ENCODE measurements around the gene ESYT3. TPM values are rescaled to one million over a fixed set of nuclear protein-coding genes. Genes with fewer than 3 reads are reported as not detected.
"Not testable (repeated sequence)": the region's sequence is repeated elsewhere in the genome, so short reads cannot be mapped to it uniquely, and the experiment has no call there.

The ESYT3 gene
- total RNA-seq, 2 experiments from 2014 or later, result not detected

- Histone ChIP-seq H4K20me1 (ENCODE audit: insufficient read depth, low read length) (no peaks in the 10 kb centered on the region), H3K27ac (ENCODE audit: low read depth, low read length, poor library complexity, severe bottlenecking) (no peak overlapping the region), H3K4me2 (ENCODE audit: low read length) (no peak overlapping the region), H3K9me2 (ENCODE audit: insufficient read depth, low read length) (no peaks in the 10 kb centered on the region), H3K4me1 (ENCODE audit: insufficient read depth, low read length, poor library complexity, severe bottlenecking) (no peaks in the 10 kb centered on the region), H2AFZ (ENCODE audit: low read length) (no peak overlapping the region), H3K79me2 (ENCODE audit: insufficient read depth, low read depth, low read length) (no peaks in the 10 kb centered on the region), H3K4me3 (ENCODE audit: low read depth, low read length, poor library complexity, severe bottlenecking) (no peak overlapping the region), H3K9me3 (ENCODE audit: low read length) (no peaks in the 10 kb centered on the region), H3K36me3 (ENCODE audit: insufficient read depth, low read length) (no peaks in the 10 kb centered on the region)
- TF ChIP-seq CTCF (conservative IDR thresholded peaks at IDR 0.05; ENCODE audit: low read length) (no peak), EZH2phosphoT487 (IDR thresholded peaks at IDR 0.05; ENCODE audit: borderline replicate concordance, low read depth, low read length) (no peak)
- intact Hi-C loops (cut with micrococcal nuclease; ENCODE audit: unreplicated experiment), result loop anchor here (5.0 kb wide), 1 partner anchor 115 kb away; the partner anchor contains the start of gene CEP70
- POLR2A ChIA-PET, result no interaction called here
- no TSS peak for BruUV-seq (replicated peaks)
- no peak for DNase-seq (ENCODE audit: low spot score)
- CTCF ChIA-PET (ENCODE audit: unreplicated experiment), result no interaction called here
These were observed 42.7 kb downstream of the ESYT3 start for GRCh38 chr3:138477120-138477519.

- Histone ChIP-seq H3K36me3 (ENCODE audit: insufficient read depth, low read length) (no peaks in the 10 kb centered on the region), H3K9me3 (ENCODE audit: low read length) (no peaks in the 10 kb centered on the region), H2AFZ (ENCODE audit: low read length) (no peak overlapping the region), H3K4me1 (ENCODE audit: insufficient read depth, low read length, poor library complexity, severe bottlenecking) (no peaks in the 10 kb centered on the region), H3K79me2 (ENCODE audit: insufficient read depth, low read depth, low read length) (no peaks in the 10 kb centered on the region), H3K9me2 (ENCODE audit: insufficient read depth, low read length) (no peaks in the 10 kb centered on the region), H3K4me2 (ENCODE audit: low read length) (no peak overlapping the region), H4K20me1 (ENCODE audit: insufficient read depth, low read length) (no peaks in the 10 kb centered on the region), H3K27ac (ENCODE audit: low read depth, low read length, poor library complexity, severe bottlenecking) (no peak overlapping the region), H3K4me3 (ENCODE audit: low read depth, low read length, poor library complexity, severe bottlenecking) (no peak overlapping the region)
- TF ChIP-seq CTCF (conservative IDR thresholded peaks at IDR 0.05; ENCODE audit: low read length), result no peak
- TF ChIP-seq EZH2phosphoT487 (IDR thresholded peaks at IDR 0.05; ENCODE audit: borderline replicate concordance, low read depth, low read length), result no peak
- ChIA-PET POLR2A (no interaction called here), CTCF (ENCODE audit: unreplicated experiment) (no interaction called here)
- intact Hi-C loops (cut with micrococcal nuclease; ENCODE audit: unreplicated experiment), result loop anchor here (5.0 kb wide), 1 partner anchor 114 kb away; the partner anchor contains the start of gene CEP70
- DNase-seq (ENCODE audit: low spot score), result no peak
- BruUV-seq (replicated peaks), result no TSS peak
These were observed 43.4 kb downstream of the ESYT3 start for GRCh38 chr3:138477801-138478200.

GRCh38 chr3:138479438-138479863 is 45.0 kb downstream of the ESYT3 start:
- Histone ChIP-seq H4K20me1 (ENCODE audit: insufficient read depth, low read length) (no peaks in the 10 kb centered on the region), H3K4me3 (ENCODE audit: low read depth, low read length, poor library complexity, severe bottlenecking) (no peak overlapping the region), H2AFZ (ENCODE audit: low read length) (no peak overlapping the region), H3K27ac (ENCODE audit: low read depth, low read length, poor library complexity, severe bottlenecking) (no peak overlapping the region), H3K79me2 (ENCODE audit: insufficient read depth, low read depth, low read length) (no peaks in the 10 kb centered on the region), H3K9me2 (ENCODE audit: insufficient read depth, low read length) (no peaks in the 10 kb centered on the region), H3K4me1 (ENCODE audit: insufficient read depth, low read length, poor library complexity, severe bottlenecking) (no peaks in the 10 kb centered on the region), H3K36me3 (ENCODE audit: insufficient read depth, low read length) (no peaks in the 10 kb centered on the region), H3K9me3 (ENCODE audit: low read length) (no peaks in the 10 kb centered on the region), H3K4me2 (ENCODE audit: low read length) (no peak overlapping the region)
- peak; percentile 70 for DNase-seq (ENCODE audit: low spot score)
- POLR2A ChIA-PET, result interaction anchor here (0.6 kb wide), 2 partner anchors 17 to 457 kb away, joined by 3 to 10 read pairs; no protein-coding TSS in a partner anchor
- CTCF ChIA-PET (ENCODE audit: unreplicated experiment), result interaction anchor here (0.6 to 2.2 kb wide), 3 partner anchors 13 to 436 kb away, joined by 3 to 15 read pairs (median 4); no protein-coding TSS in a partner anchor
- intact Hi-C loops (cut with micrococcal nuclease; ENCODE audit: unreplicated experiment), result loop anchor here (1.0 to 5.0 kb wide), 3 partner anchors 113 to 850 kb away; partner anchors contain the start of gene CEP70
- no TSS peak for BruUV-seq (replicated peaks)
- TF ChIP-seq CTCF (conservative IDR thresholded peaks at IDR 0.05; ENCODE audit: low read length), result peak; percentile 89
- TF ChIP-seq EZH2phosphoT487 (IDR thresholded peaks at IDR 0.05; ENCODE audit: borderline replicate concordance, low read depth, low read length), result no peak

- peaks cover 15% of the 10 kb centered on the region; the same call in 1 of the 2 replicates for H3K9me3 ChIP-seq (ENCODE audit: low read length)
- intact Hi-C loops (cut with micrococcal nuclease; ENCODE audit: unreplicated experiment); H3K4me2 ChIP-seq (ENCODE audit: low read length); H3K36me3 ChIP-seq (ENCODE audit: insufficient read depth, low read length); DNase-seq (ENCODE audit: low spot score); POLR2A ChIA-PET; H4K20me1 ChIP-seq (ENCODE audit: insufficient read depth, low read length); H3K4me3 ChIP-seq (ENCODE audit: low read depth, low read length, poor library complexity, severe bottlenecking); H3K9me2 ChIP-seq (ENCODE audit: insufficient read depth, low read length); H3K79me2 ChIP-seq (ENCODE audit: insufficient read depth, low read depth, low read length); CTCF ChIA-PET (ENCODE audit: unreplicated experiment); H3K27ac ChIP-seq (ENCODE audit: low read depth, low read length, poor library complexity, severe bottlenecking); BruUV-seq (replicated peaks); H3K4me1 ChIP-seq (ENCODE audit: insufficient read depth, low read length, poor library complexity, severe bottlenecking); H2AFZ ChIP-seq (ENCODE audit: low read length): not testable (repeated sequence)
These were observed 50.3 kb downstream of the ESYT3 start for GRCh38 chr3:138484672-138485071.

Data from OCI-LY7 (cell line).